CD4-positive, CD25-positive, alpha-beta regulatory T cell (primary cell): Measurements from ENCODE around the gene PPM1H. TPM values are rescaled to one million over a fixed set of nuclear protein-coding genes. Genes with fewer than 3 reads are reported as not detected.

Source experiments
- ATAC-seq, 2 donors: fragments of 150-1000 bp; cut with Tn5 transposase; one replicate each; pipeline ENCODE4 v1.10.0; 2021; ENCODE audit warnings: low read depth in 2 of 2, moderate number of reproducible peaks in 2 of 2, moderate library complexity in 1 of 2
- DNase-seq, 3 donors: peaks; one replicate each; pipeline versions ENCODE4 v3.0.0 to v3.0.0-alpha.2; 2012 to 2022; ENCODE audit warnings: mixed read lengths in 1 of 3
- H3K27ac ChIP-seq: one replicate; pipeline ENCODE4 v1.7.0; 2013; ENCODE audit warnings: mild to moderate bottlenecking, low read length; ENCODE audit not compliant: insufficient read depth, poor library complexity, severe bottlenecking
- H3K27me3 ChIP-seq: one replicate; pipeline ENCODE4 v1.7.0; 2013; ENCODE audit warnings: low read length; ENCODE audit not compliant: control insufficient read depth, insufficient read depth
- H3K36me3 ChIP-seq: one replicate; pipeline ENCODE4 v1.7.0; 2013; ENCODE audit warnings: mild to moderate bottlenecking, low read length, moderate library complexity; ENCODE audit not compliant: control insufficient read depth, insufficient read depth
- H3K4me1 ChIP-seq: 2 replicates; pipeline ENCODE4 v1.7.0; 2013; ENCODE audit warnings: mild to moderate bottlenecking, low read length; ENCODE audit not compliant: insufficient read depth, control insufficient read depth, poor library complexity, severe bottlenecking
- H3K4me3 ChIP-seq: one replicate; pipeline ENCODE4 v1.7.0; 2013; ENCODE audit warnings: low read depth, mild to moderate bottlenecking, low read length, moderate library complexity
- H3K9me3 ChIP-seq, 2 experiments: 1 replicate in 1 of 2; 2 replicates in 1 of 2; pipeline ENCODE4 v1.7.0; 2013; ENCODE audit warnings: low read length in 2 of 2, mild to moderate bottlenecking in 1 of 2, moderate library complexity in 1 of 2; ENCODE audit not compliant: control insufficient read depth in 2 of 2
- H3K27ac Mint-ChIP-seq, 3 donors: one replicate each; pipeline ENCODE4 v1.8.0; 2020 to 2022; ENCODE audit warnings: mild to moderate bottlenecking in 3 of 3, mixed read lengths in 3 of 3, moderate library complexity in 2 of 3
- H3K27me3 Mint-ChIP-seq: one replicate; pipeline ENCODE4 v1.8.0; 2022; ENCODE audit warnings: mild to moderate bottlenecking, mixed read lengths
- H3K36me3 Mint-ChIP-seq: one replicate; pipeline ENCODE4 v1.8.0; 2020; ENCODE audit warnings: mixed read lengths
- H3K4me1 Mint-ChIP-seq, 4 donors: one replicate each; pipeline ENCODE4 v1.8.0; 2020 to 2022; ENCODE audit warnings: mixed read lengths in 4 of 4, mild to moderate bottlenecking in 1 of 4
- H3K4me3 Mint-ChIP-seq, 4 donors: one replicate each; pipeline ENCODE4 v1.8.0; 2020 to 2022; ENCODE audit warnings: mild to moderate bottlenecking in 4 of 4, mixed read lengths in 4 of 4, moderate library complexity in 3 of 4
- H3K9me3 Mint-ChIP-seq, 7 donors: one replicate each; pipeline ENCODE4 v1.8.0; 2020 to 2022; ENCODE audit warnings: mixed read lengths in 7 of 7, mild to moderate bottlenecking in 3 of 7, moderate library complexity in 2 of 7
- polyA plus RNA-seq, 4 donors: library from polyadenylated mRNA; unstranded; fragments of 300-500 nt; fragmentation: Illumina TruSeq; gene quantifications; one replicate each; pipeline ENCODE4 v1.2.3, GENCODE V29; 2021
- total RNA-seq: library from RNA; stranded (reverse); gene quantifications from one replicate; pipeline ENCODE4 v1.2.3, GENCODE V29; 2022

The PPM1H gene
- total and polyA plus RNA-seq, 5 donors from 2014 or later: 0.03 to 0.99 TPM; not detected in 3

DNA sequence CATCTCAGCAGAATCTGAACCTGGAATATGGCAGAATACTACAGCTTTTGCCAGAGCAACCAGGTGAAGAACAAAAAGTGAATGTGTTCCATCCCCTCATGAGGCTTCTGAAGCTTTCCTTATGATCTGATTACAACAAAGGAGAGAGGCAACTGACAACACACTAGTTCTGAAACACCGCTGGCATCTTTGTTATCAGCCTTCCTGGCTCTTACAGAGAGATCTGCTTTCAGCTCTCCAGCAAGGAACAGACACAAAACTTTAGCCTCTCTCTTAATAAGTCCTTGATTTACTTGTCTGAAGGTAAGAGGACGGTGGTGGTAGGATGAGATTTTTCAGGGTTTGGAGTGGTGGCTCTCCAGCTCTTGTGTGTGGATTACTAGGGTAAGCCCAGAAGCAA is 227.0 kb downstream of the PPM1H start:
- peaks cover 35% of the 10 kb centered on the region for H3K27me3 Mint-ChIP-seq
- H3K4me1 ChIP-seq: no peaks in the 10 kb centered on the region

DNA sequence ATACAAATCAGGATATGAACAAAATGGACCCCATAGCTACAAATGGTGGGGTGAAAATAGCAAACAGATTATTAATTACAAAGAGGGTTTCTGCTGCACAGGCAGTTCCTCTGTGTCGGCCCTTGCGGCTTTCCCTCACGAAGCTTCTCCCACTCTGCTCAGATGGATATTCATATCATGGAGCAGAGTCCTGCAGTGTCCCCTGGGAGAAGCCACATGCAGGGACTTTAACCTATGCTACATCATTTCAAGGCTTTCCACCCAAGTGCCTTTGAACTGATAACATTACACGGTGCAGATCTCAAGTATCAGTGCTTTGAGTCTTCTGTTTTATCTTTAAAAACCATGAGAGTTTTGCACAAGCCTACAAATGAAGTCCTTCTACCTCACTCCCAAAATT is 229.1 kb downstream of the PPM1H start:
- no peak overlapping the region for H3K27ac ChIP-seq
- H3K4me1 ChIP-seq: no peaks in the 10 kb centered on the region
- H3K27me3 Mint-ChIP-seq: peaks cover 23% of the 10 kb centered on the region
- no peaks in the 10 kb centered on the region for H3K36me3 Mint-ChIP-seq
- H3K4me3 ChIP-seq: no peak overlapping the region
- no peak overlapping the region for H3K4me3 Mint-ChIP-seq
- ATAC-seq: no peak
- peaks cover 0 to 3% (median 0%) of the 10 kb centered on the region in 7 donors for H3K9me3 Mint-ChIP-seq
- no peaks in the 10 kb centered on the region for H3K9me3 ChIP-seq
- H3K27me3 ChIP-seq: peaks cover 9% of the 10 kb centered on the region
- no peaks in the 10 kb centered on the region for H3K4me1 Mint-ChIP-seq
- H3K27ac Mint-ChIP-seq: no peak overlapping the region
- H3K36me3 ChIP-seq: no peaks in the 10 kb centered on the region
- DNase-seq: no peak

More for the DNA sequence above, 227.0 kb downstream of the PPM1H start:
- ATAC-seq (no peak), DNase-seq (no peak)
- no peak overlapping the region for H3K27ac ChIP-seq
- no peak overlapping the region for H3K27ac Mint-ChIP-seq
- peaks cover 6% of the 10 kb centered on the region for H3K27me3 ChIP-seq
- no peaks in the 10 kb centered on the region for H3K36me3 Mint-ChIP-seq
- H3K9me3 ChIP-seq: no peaks in the 10 kb centered on the region
- peaks cover 0 to 3% (median 0%) of the 10 kb centered on the region in 7 donors for H3K9me3 Mint-ChIP-seq
- no peaks in the 10 kb centered on the region for H3K4me1 Mint-ChIP-seq
- no peak overlapping the region for H3K4me3 Mint-ChIP-seq
- no peaks in the 10 kb centered on the region for H3K36me3 ChIP-seq
- H3K4me3 ChIP-seq: no peak overlapping the region

GRCh38 chr12:62703011-62703380 is 232.0 kb downstream of the PPM1H start:
- peaks cover 14% of the 10 kb centered on the region for H3K27me3 Mint-ChIP-seq
- Histone ChIP-seq H3K27me3 (peaks cover 11% of the 10 kb centered on the region), H3K9me3 (no peaks in the 10 kb centered on the region), H3K4me1 (no peaks in the 10 kb centered on the region), H3K36me3 (no peaks in the 10 kb centered on the region), H3K4me3 (no peak overlapping the region), H3K27ac (no peak overlapping the region)
- H3K4me3 Mint-ChIP-seq: no peak overlapping the region
- H3K36me3 Mint-ChIP-seq: no peaks in the 10 kb centered on the region
- no peak for ATAC-seq
- H3K27ac Mint-ChIP-seq: no peak overlapping the region
- no peaks in the 10 kb centered on the region for H3K9me3 Mint-ChIP-seq
- no peaks in the 10 kb centered on the region for H3K4me1 Mint-ChIP-seq
- DNase-seq: no peak

DNA sequence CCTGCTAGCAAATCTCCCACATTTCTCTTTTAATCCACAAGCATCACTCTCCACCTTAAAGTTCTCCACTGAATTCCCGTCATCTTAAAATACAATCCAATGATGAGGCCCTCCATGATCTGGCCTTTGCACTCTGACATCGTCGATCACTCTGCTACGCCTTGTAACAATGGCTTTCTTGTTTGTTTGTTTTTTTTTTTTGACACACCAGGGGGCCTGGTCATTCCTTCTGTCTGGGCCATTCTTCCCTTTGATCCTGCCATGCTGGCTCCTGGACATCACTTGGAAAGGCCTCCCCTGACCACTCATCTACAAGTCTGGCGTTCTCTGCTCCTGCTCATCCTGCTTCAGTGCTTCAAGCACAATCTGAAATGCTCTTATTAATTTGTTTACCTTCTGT is 233.5 kb downstream of the PPM1H start:
- no peak for DNase-seq
- H3K4me1 ChIP-seq: no peaks in the 10 kb centered on the region
- no peak overlapping the region for H3K4me3 ChIP-seq
- peaks cover 11% of the 10 kb centered on the region for H3K27me3 ChIP-seq
- H3K9me3 Mint-ChIP-seq: no peaks in the 10 kb centered on the region
- H3K27ac ChIP-seq: no peak overlapping the region
- ATAC-seq: no peak
- no peaks in the 10 kb centered on the region for H3K9me3 ChIP-seq
- H3K27ac Mint-ChIP-seq: no peak overlapping the region
- no peaks in the 10 kb centered on the region for H3K4me1 Mint-ChIP-seq
- no peaks in the 10 kb centered on the region for H3K36me3 ChIP-seq
- H3K4me3 Mint-ChIP-seq: no peak overlapping the region
- H3K27me3 Mint-ChIP-seq: peaks cover 14% of the 10 kb centered on the region
- no peaks in the 10 kb centered on the region for H3K36me3 Mint-ChIP-seq

DNA sequence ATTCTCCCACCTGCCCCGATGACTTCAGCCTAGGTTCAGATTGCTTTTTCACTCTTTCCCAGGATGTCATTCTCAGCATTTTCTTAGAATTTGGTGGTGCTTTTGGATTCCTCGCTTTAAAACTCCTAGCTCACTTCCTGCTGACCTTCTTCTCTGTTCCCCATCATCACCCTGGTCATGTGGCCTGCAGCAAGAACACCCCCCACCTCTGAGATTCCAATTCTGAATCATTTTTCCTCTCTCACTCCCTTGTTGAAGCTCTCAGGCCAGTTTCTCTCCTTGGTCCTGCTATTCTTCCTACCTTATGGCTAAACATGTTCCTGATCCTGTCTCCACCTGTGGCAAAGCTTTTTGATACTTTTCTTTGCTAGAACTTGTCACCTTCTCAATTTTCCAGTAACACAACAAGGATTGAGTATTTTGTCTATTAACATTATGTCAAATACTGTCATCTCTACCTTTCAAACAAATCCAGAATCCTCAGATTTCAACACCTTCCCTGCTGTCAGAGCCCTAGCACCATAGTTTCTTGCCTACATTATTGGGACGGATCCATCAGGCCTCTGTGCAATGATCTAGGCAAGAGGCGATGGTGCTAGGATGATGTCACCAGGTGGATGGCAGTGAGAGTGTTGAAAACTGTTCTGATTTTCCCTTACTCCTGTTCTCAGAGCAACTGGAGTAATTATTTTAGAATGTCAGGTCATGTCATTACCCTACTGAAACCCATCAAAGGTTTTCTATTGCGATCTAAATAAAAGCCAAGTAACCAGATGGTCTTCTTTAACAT is 234.7 kb downstream of the PPM1H start:
- Mint-ChIP-seq H3K4me3 (no peak overlapping the region), H3K36me3 (no peaks in the 10 kb centered on the region), H3K27ac (no peak overlapping the region), H3K9me3 (no peaks in the 10 kb centered on the region), H3K4me1 (no peaks in the 10 kb centered on the region), H3K27me3 (peaks cover 13% of the 10 kb centered on the region)
- H3K27me3 ChIP-seq: peaks cover 6% of the 10 kb centered on the region
- no peaks in the 10 kb centered on the region for H3K9me3 ChIP-seq
- H3K4me1 ChIP-seq: no peaks in the 10 kb centered on the region
- DNase-seq (no peak), ATAC-seq (no peak)
- H3K27ac ChIP-seq: no peak overlapping the region
- H3K36me3 ChIP-seq: no peaks in the 10 kb centered on the region
- H3K4me3 ChIP-seq: no peak overlapping the region

- DNase-seq: no peak
- no peak overlapping the region for H3K4me3 ChIP-seq
- no peak overlapping the region for H3K4me3 Mint-ChIP-seq
- H3K27me3 ChIP-seq: peaks cover 6% of the 10 kb centered on the region
- H3K27me3 Mint-ChIP-seq: peaks cover 20% of the 10 kb centered on the region
- no peak for ATAC-seq
- H3K27ac ChIP-seq: no peak overlapping the region
- no peaks in the 10 kb centered on the region for H3K4me1 ChIP-seq
- H3K4me1 Mint-ChIP-seq: no peaks in the 10 kb centered on the region
- no peaks in the 10 kb centered on the region for H3K36me3 Mint-ChIP-seq
- H3K36me3 ChIP-seq: no peaks in the 10 kb centered on the region
- no peaks in the 10 kb centered on the region for H3K9me3 Mint-ChIP-seq
- H3K9me3 ChIP-seq: no peaks in the 10 kb centered on the region
- H3K27ac Mint-ChIP-seq: no peak overlapping the region
Observed at GRCh38 chr12:62698701-62699101, 236.2 kb downstream of the PPM1H start.

DNA sequence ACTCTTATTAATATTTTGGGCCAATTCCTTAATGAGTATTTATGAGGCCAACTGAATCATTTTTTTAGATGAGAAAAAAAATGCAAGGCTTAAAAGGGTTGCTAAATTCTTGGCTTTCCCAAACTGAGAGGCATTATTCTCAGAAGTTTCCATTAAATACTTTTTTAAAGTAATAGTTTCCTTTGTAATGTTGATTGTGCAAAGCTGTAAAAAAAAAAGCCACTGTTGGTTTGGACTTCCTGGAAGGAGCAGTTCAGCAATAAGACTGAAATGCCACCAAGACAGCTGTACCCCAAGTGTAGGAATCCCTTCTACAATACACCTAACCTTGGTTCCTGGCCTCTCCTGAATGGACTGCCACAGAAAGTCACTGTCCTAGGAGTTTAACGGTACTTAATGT is 237.1 kb downstream of the PPM1H start:
- Mint-ChIP-seq H3K4me1 (no peaks in the 10 kb centered on the region), H3K27me3 (peaks cover 13% of the 10 kb centered on the region), H3K9me3 (no peaks in the 10 kb centered on the region), H3K4me3 (no peak overlapping the region), H3K27ac (no peak overlapping the region), H3K36me3 (no peaks in the 10 kb centered on the region)
- Histone ChIP-seq H3K36me3 (no peaks in the 10 kb centered on the region), H3K27ac (no peak overlapping the region), H3K4me1 (no peaks in the 10 kb centered on the region), H3K4me3 (no peak overlapping the region), H3K9me3 (no peaks in the 10 kb centered on the region), H3K27me3 (peaks cover 4% of the 10 kb centered on the region)
- ATAC-seq (no peak), DNase-seq (no peak)

- DNase-seq: no peak
- H3K4me3 ChIP-seq: no peak overlapping the region
- no peaks in the 10 kb centered on the region for H3K36me3 ChIP-seq
- H3K27ac ChIP-seq: no peak overlapping the region
- H3K36me3 Mint-ChIP-seq: no peaks in the 10 kb centered on the region
- H3K4me3 Mint-ChIP-seq: no peak overlapping the region
- H3K4me1 ChIP-seq: no peaks in the 10 kb centered on the region
- no peak overlapping the region for H3K27ac Mint-ChIP-seq
- peaks cover 1% of the 10 kb centered on the region for H3K27me3 ChIP-seq
- no peaks in the 10 kb centered on the region for H3K4me1 Mint-ChIP-seq
- H3K9me3 Mint-ChIP-seq: no peaks in the 10 kb centered on the region
- H3K27me3 Mint-ChIP-seq: peaks cover 13% of the 10 kb centered on the region
- no peak for ATAC-seq
- no peaks in the 10 kb centered on the region for H3K9me3 ChIP-seq
Observed at GRCh38 chr12:62695696-62696095, 239.3 kb downstream of the PPM1H start.
